ENCODE measurements around the gene MALSU1.
A peak's percentile ranks its signal among the peaks of the same experiment; 100 is the strongest.

MALSU1 gene

DNA sequence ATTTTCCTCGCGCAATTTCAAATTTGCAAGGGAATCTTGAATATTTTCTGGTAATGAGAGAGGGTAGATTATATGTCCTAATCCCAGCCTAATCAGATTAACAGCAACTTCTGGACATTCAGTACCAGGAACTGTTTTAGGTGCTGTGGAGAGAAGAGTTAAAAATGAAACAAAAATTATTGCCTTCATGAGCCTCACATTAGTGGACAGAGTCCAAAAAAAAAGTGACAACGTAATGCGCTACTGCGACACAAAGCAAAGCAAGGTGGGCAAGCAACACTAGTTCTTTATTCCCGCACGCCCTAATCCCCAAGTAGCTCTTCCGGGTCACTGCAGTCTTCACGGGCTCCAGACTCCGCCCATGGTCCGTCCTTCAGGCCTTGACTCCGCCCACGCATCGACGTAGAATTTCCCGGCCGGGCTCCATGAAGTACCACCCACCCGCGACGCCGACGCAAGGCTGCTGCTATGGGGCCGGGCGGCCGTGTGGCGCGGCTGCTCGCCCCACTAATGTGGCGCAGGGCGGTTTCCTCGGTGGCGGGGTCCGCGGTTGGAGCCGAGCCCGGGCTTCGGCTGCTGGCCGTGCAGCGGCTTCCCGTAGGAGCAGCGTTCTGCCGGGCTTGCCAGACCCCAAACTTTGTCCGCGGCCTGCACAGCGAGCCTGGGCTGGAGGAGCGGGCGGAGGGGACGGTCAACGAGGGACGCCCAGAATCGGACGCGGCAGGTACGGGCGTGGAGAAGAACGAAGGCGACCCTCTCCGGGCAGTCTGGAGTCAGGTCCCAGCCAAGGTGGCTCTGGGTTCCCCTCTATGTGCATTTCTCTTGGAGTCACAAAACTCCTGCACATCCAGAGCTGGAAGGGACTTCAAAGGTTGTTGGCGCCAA is at the start of gene MALSU1:
TSS of gene MALSU1 (plus strand) at position 455 of the 885 bp plus-strand sequence. CDS start at position 469, 14 bp downstream.
- peak; percentile 97 for DNase-seq

DNA sequence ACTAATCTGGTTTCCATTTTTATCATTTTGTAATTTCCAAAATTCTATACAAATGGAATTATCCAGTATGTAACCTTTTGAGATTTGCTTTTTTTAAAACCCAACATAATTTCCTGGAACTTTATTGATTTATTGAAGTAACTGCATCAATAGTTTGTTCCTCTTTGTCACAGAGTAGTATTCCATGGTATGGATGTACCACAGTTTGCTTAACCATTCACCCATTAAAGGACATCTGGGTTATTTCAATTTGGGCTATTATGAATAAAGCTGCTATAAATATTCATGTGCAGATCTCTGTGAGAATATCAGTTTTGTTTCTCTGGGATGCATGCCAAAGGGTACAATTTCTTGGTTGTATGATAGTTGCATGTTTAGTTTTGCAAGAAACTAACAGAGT is 49.7 kb upstream of the MALSU1 start:
- DNase-seq = no peak

DNA sequence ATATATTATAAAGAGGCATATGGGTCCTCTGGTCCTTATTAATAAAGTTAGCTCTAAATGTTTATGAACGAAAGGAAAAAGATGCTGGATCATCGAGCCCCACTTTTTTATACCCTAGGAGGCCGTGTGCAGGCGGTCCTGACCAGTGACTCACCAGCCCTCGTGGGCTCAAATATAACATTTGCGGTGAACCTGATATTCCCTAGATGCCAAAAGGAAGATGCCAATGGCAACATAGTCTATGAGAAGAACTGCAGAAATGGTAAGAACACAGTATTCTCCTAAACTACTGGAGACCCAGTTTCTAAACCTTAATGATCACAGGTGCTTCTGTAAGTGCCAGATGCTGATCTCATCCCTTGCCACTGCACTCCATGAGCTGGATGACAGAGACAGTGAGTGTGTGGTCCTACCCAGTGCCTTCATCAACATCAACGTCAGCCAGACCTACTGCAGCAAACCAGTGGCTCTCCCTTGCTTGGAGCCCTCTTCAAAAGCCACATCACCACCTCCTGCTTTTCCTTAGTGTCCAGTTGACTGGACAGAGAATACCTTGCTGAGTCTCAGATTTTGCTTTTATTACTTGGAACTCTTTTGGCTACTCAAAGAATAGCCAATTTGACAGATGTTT is 45.0 kb upstream of the MALSU1 start:
- no peak for DNase-seq

DNA sequence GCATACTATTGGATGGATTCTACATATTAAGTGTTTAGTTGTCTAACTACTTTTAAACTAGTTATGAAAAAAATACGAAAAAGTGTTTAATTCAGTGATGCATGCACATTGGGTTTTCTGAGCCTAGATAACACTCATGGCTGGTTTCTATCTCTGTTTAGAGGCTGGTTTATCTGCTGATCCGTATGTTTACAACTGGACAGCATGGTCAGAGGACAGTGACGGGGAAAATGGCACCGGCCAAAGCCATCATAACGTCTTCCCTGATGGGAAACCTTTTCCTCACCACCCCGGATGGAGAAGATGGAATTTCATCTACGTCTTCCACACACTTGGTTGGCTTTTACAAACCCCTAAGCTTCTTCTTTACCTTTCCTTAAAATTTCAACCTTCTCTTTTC is 42.4 kb upstream of the MALSU1 start:
- DNase-seq = no peak

DNA sequence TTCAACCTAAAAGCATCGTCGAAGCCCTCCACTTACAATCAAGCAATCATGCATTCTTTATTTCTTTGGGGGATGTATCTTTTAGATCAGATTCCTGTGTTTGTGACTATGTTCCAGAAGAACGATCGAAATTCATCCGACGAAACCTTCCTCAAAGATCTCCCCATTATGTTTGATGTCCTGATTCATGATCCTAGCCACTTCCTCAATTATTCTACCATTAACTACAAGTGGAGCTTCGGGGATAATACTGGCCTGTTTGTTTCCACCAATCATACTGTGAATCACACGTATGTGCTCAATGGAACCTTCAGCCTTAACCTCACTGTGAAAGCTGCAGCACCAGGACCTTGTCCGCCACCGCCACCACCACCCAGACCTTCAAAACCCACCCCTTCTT is 38.8 kb upstream of the MALSU1 start:
- no peak for DNase-seq

DNA sequence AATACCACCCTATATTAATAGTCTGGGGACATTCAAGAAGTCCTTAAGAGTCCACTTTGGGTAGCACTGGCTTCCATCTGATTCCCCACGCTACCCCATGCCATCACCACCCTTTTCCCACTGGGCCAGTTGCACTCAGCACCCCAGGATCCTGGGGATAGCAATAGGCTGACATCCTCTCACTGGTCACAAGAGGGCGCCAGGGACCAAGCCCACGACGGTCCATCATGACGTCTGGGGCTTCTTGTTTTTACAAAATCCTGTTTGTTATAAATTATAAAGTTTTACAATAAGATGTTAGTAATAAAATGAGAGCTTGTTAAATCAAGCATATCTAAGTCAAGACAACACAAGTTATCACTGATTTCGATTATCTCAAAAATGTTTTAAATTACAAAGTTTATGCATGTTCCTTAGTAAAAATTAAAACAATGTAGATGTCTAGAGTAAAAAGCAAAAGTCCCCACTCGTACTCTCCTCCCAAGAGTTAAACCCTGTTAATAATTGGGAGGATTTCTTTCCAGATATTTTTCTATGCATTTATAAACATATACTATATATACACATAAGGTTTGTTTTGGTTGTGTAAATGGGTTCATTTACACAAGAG is 37.2 kb upstream of the MALSU1 start:
- peak; percentile 36 for DNase-seq

DNA sequence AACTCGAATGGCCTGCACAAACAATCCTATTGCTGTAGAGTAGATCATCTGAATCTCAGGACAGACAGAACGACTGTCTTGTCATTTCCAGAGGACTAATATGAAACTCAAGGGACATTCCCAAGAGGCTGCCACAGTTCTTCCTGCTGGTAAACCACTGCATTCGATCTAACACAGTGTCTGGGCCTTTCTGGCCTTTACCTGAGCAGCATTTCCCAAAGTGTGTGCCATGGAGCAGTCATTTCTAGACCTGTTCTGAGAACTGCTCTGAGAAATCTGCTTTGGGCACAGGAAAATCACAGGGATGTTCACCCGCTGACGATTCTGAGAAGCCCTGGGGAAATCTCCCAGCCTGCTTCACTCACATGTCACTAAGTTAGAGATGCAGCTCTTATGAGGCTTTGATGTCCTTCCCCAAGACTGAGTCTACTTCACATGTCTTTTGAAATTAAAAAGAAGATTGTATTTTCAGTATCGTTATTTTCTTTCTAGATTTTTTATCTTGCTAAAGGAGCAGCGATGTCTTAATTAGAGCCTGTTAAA is 34.2 kb upstream of the MALSU1 start:
- no peak for DNase-seq

DNA sequence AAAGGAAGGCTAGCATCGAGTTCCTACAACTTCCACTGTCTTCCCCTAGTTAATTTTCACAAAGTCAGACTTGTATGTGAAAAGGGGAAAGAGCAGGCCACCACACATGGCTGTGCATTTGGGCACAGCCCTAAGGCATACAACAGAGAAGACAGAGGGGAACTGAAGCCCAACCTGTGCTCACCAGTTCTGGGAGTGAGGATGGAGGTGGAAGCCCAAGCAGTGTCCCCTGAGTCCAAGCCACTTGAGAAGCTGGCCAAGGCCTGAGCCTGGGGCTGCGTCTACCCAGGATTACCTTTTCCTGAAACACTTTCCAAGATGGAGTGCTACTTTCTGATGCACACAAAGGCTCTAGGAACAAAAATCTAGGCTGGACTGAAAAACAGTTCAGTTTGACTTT is 32.2 kb upstream of the MALSU1 start:
- DNase-seq = no peak

DNA sequence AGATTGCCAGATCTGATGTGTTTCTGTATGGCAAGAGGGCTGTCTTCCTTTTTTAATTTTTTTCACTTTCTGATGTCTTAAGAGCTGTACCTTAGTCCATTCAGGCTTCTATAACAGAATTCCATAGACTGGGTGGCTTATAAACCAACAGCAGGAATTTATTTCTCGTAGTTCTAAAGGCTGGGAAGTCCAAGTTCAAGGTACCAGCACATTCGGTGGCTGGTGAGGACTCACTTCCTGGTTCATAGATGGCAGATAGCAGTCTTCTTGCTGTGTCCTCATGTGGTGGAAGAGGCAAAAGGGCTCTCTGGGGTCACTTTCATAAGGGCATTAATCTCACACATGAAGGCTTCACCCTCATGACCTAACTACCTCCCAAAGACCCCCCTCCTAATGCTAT is 31.8 kb upstream of the MALSU1 start:
- no peak for DNase-seq

DNA sequence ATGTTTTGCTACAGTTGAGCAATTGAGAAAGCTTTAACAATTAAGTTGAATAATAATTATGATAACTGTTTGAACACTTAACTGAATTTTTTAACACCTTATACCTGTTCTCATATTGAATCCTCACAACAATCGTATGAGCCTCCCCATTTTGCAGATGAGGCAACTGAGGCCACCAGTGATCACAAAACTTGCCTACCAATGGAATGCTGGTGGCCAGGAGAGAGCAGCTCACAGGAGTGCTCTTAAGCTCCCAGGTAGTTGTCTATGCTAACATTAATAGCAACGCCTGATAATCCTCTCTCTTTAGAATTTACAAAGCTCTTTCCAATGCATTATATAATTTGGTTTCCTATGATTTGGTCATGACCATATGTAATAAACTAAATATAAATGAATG is 31.0 kb upstream of the MALSU1 start:
- DNase-seq = no peak

DNA sequence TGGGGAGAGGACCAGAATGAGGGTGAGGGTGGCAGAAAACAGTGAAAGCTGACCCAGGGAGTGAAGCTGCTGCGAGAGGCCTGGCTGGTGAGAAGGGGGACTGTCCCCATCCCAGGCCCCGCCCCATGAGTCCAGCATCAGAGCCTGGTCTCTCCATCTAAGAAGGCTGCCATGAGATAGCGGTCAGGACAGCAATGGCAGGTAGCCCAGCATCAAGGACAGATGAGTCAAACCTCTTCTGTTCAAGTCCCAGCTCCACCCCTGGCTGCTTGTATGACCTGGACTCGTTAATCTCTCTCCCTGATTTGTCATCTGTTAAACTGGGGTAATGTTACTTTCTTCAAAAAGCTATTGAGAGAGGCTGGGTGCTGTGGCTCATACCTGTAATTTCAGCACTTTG is 30.4 kb upstream of the MALSU1 start:
- DNase-seq = no peak

DNA sequence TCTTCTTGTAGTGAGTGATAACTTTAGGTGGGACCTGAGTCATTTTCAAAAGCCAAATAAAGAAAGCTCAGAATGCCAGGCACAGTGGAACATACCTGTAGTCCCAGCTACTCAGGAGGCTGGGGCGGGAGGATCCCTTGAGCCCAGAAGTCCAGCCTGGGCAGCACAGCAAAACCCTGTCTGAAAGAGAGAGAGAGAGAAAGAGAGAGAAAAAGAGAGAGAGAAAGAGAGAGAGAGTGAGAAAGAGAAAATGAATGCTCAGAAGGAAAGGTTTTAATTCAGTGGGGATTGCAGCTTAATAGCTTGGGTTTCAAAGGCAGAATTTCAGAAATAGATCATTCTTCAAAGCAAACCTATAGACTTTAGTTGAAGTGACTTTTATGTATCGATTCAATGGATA is 26.9 kb upstream of the MALSU1 start:
- no peak for DNase-seq

DNA sequence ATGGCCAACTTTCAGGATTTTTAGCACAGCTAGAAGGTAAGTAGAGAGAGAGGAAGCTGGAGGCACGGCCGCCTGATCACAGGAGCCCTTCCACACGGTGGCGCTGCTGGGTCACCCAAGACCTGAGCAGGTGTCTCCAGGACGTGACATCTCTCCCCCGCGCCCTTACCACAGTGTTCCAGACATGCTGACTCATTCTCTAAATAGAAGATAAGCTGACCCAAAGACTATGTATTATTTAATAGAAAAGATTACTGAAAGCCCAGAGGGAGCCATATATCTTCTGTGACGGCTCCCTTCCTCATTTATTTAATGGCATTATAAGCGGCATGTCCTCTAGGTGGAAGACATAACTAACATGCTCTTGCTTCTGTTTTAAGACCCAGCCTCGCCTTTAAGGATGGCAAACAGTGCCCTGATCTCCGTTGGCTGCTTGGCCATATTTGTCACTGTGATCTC is 26.0 kb upstream of the MALSU1 start:
- peak; percentile 92 for DNase-seq

DNA sequence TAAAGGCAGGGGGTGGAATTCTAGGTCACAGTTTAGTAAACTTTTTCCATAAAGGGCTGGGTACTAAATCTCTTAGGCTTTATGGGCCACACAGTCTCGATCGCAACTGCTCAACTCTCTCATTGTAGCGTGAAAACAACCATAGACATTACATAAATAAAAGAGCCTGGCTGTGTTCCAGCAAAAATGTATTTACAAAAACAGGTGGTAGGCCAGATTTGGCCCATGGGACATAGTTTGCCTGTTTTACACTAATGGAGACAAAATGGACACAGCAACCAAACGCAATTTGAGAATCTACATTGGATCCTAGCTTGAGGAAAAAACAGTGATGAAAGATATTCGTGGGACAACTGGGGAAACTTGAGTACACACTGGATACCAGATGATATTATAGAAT is 23.2 kb upstream of the MALSU1 start:
- DNase-seq = peak; percentile 17

DNA sequence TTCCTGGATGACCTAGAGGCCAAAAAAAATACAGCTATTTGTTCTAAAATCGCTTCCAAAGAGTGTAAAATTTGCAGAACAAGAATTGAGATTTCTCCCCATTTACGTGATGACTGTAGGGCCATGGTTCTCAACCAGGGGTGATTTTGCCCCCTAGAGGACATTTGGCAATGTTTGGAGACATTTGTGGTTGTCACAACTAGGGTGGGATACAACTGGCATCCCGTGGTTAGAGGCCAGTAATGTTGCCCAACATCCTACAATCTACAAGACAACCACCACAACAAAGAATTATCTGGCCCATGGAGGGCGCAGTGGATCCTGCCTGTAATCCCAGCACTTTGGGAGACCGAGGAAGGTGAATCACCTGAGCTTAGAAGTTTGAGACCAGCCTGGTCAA is 22.8 kb upstream of the MALSU1 start:
- no peak for DNase-seq

DNA sequence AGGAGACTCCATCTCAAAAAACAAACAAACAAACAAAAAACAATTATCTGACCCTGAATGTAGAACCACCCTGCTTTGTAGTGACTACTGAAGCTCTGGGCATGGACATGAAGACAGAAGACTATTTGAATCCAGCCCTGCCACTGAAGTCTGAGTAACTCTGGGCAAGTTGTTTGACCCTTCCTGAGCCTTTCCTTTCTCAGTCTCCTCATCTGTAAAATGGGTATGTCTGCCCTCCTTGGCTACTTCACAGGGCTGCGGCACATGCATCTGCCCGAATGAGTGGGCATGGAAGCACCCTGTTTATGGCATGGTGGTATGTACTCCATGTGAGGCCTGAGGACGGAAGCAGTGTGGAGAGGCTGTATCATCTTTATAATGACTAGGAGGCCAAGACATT is 22.2 kb upstream of the MALSU1 start:
- no peak for DNase-seq

DNA sequence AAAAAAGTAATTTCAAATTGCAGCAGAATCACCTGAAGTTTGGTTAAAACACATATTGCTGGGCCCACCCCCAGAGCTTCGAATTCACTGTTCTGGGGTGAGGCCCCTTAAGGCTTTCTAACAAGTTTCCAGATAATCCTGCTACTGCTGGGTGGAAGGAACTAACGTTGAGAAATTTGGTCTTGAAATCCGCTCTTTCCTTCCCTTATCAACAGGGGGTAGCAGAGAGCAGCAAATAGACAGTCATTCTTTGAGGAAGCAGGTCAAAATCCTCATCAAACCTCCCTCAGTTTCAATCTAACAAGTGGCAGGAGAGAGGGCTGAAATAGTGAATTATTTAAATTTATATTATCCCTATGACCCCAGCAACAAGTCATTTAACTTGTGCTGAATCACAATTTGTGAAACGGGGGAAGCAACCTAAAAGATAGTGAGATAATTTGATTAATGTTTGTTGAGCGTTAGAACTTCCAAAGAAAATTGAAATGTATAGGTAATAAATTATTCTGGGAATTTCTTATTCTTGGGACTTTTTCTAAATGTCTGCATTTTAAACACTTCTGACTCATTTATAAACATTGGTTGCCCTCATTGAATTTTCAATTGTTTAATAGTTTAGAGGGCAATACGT is 21.7 kb upstream of the MALSU1 start:
- peak; percentile 38 for DNase-seq

DNA sequence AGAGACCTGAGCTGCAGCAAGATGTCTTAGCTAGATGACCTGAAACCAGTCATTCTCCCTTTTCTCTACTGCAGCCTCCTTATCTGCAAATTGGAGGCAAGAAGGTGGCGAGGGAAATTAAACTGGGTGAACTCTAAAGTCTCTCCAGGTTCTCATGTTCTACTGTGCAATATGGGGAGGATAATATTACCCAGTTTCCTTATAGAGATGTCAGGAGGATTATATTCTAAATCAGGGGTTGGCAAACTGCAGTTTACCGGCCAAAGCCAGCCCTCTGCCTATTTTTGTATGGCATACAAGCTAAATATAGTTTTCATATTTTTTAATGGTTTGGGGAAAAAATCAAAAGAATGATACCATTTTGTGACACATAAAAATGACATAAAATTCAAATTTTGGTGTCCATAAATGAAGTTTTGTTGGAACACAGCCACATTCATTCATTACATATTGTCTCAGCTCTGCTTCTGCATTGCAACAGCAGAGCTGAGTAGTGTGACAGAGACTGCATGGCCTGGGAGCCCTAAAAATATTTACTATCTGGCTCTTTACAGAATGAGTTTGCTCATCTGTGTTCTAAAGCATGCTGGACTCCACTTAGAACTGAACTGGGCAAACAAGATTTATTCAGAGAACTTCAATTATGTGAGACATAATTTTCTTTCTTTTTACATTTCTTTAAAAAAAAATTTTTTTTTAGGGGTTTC is 19.2 kb upstream of the MALSU1 start:
- DNase-seq = no peak

DNA sequence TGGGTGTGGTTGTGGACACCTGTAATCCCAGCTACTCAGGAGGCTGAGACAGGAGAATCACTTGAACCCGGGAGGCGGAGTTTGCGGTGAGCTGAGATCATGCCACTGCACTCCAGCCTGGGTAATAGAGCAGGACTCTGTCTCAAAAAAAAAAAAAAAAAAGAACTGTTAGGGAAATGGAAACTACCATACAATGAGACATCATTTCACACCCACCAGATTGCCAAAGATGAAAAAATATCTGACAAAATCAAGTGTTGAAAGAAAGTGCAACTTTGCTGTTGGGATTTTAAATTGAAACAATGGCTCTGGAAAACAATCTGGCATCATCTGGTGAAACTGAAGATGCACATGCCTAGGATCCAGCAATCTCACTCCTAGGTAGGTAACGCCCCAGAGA is 16.1 kb upstream of the MALSU1 start:
- DNase-seq = no peak

DNA sequence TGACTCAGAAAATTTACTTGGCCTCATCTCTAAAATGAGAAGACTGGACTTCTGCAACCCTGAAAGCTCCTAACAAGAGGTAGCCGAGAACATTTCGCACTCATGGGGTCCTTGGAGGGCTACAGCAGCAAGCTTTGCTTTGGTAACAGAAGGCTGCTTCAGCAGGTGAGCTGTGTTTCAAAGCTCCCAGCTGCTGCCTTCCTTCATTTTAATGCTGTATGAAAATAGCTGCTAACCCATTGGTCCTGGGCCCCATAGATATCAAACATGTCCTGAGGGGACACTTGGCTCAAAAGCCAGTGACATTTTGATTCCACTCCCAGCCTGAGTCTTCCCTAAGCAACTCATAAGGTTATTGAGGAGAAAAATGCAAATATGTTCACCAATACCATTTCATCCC is 14.3 kb upstream of the MALSU1 start:
- no peak for DNase-seq

DNA sequence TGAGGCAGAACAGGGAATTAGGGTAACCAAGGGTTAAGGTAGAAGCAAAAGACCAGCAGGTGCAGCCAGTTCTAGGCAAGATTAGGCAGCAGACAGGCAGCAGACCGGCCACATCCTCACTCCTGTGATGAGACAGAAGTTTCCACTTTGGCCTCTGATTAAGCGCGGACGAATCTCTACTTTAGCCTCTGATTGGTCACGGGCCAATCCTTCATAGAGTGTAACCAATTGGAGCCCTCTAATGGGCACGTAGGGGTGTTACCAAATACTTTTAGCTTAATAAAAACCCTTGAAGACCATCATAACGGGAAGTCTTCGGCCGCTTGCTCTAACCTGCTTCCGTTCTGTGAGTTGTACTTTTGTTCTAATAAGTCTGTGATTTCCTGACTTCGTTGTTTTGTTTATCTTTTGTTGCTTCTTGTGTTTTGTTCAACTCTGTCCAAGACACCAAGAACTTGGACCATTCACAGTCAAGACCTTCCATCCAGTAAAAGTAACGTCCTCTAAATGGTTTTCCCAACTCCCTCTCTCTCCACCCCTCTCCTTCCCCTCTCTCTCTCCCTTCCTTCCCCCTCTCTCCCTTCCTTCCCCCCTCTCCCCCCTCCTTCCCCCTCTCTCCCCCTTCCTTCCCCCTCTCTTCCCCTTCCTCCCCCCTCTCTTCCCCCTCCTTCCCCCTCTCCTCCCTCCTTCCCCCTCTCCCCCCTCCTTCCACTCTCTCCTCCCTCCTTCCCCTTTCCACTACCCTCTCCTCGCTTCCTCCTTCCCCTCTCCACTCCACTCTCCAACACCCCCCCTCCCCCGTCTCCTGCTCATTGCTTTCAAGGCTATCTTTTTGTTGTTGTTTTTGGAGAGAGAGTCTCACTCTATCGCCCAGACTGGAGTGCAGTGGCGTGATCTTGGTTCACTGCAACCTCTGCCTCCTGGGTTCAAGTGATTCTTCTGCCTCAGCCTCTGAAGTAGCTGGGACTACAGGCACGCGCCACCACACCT is 13.2 kb upstream of the MALSU1 start:
- DNase-seq = no peak
